GM11168 (cell line): ENCODE data around the gene E2F6.

Source experiments
- in situ Hi-C: fragments of 300-500 bp; cut with MboI; formaldehyde crosslinking; loops from one replicate; pipeline ENCODE4 v1.12.0; 2022; ENCODE audit warnings: low sequenced_read_pairs; ENCODE audit not compliant: unreplicated experiment

Gene E2F6

DNA sequence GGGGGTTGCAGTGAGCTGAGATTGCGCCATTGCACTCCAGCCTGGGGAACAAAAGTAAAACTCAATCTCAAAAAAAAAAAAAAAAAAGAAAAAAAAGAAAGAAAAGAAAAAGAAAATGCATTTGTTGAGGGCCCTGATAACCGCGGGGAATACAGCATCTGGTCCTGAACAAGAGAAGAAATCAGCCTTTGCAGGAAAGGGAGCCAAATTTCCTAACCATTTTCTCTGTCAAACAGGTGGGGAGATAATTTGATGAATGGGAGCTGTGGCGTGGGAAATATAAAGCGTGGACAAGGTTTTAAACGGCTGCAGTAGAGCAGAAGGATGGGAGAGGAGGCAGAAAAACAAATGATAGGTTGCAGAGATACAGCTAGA is 864 bp downstream of the E2F6 start:
- in situ Hi-C loops = no loop called here

GRCh38 chr2:11459816-11460215 is 6.1 kb downstream of the E2F6 start:
- in situ Hi-C loops = no loop called here

GRCh38 chr2:11458753-11459152 is 7.2 kb downstream of the E2F6 start:
- in situ Hi-C loops = no loop called here

DNA sequence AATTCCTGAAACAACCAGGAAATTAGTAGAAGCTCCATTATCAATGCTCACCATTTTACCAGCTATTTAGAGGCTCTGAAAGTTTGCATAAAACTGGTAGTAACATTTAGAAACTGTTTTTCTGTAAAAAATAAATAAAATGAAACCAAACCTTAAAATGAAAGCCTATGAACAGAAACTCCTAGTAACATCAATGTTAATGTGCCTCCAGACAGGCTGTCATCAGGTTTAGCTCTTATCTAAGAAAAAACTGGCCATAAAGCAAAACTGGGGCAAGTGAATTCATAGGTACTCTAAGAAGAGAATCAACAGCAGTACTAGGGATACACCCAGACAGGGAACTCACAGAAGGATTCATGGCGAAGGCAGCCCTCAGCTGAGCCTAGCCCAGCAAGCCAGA is 8.0 kb downstream of the E2F6 start:
- in situ Hi-C loops = no loop called here

- in situ Hi-C loops = no loop called here
Measured at GRCh38 chr2:11456251-11456650, 9.7 kb downstream of the E2F6 start.

DNA sequence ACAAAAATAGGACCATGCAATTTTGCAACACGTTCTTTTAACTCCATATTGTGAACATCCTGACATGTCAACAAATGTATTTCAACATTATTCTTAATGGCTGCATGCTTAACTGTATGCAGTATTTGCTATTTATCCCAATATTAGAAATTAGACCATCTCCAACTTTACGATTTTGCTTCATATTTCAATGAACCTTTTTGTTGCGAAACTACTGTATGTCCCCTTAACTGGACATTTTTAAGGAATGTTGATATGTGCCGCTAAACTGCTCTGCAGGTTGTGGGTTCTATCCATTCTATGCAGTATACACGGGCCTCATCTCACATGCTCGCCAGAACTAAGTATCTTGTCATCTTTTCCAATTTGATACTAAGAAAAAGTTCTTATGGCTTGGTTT is 11.1 kb downstream of the E2F6 start:
- in situ Hi-C loops = no loop called here

- in situ Hi-C loops = no loop called here
Measured at GRCh38 chr2:11450791-11451190, 15.2 kb downstream of the E2F6 start.

GRCh38 chr2:11446733-11447248 is 19.2 kb downstream of the E2F6 start:
- in situ Hi-C loops = no loop called here

- in situ Hi-C loops = no loop called here
Measured at GRCh38 chr2:11444737-11445136, 21.2 kb downstream of the E2F6 start.

DNA sequence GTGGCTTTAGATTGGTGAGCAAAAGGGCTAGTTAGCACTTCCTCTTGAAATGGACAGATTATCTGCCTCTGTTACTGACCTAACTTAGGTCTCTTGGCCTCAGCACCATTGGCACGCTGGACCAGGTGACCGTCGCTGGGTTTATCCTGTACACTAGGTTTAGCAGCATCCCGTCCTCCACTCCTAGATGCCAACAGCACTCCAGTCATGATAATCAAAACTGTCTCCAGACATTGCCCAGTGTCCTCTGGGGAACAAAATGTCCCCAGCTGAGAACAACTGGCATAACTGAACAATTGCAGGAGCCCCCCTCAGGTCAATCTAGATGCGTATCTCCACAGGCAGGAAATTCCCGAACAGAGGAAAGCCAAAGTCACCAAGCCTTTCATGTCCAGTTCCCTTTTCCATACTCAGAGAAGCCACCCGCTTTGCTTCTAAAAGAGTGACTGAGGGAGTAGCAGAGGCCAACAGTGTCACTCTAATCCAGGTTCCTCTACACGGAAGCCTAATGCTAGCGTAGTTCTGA is 27.3 kb downstream of the E2F6 start:
- in situ Hi-C loops = no loop called here

GRCh38 chr2:11437602-11438001 is 28.4 kb downstream of the E2F6 start:
- in situ Hi-C loops = no loop called here

- in situ Hi-C loops = no loop called here
Measured at GRCh38 chr2:11435036-11435435, 30.9 kb downstream of the E2F6 start.

DNA sequence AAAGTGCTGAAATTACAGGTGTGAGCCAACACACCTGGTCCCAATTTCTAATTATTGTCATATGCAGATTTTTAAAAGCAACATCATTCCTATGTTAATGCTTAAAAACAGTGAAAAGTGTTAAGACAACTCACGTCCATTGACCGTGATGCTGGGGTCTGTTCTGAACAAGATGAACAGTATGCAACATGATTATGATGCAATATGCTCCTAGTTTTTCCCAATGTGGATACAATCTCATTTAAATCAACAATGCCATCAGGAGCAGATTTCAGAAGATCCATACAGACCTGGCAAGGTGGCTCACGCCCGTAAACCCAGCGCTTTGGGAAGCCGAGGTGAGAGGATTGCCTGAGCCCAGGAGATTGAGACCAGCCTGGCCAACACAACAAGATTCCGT is 31.5 kb downstream of the E2F6 start:
- in situ Hi-C loops = no loop called here

- in situ Hi-C loops = no loop called here
Measured at GRCh38 chr2:11433822-11434221, 32.1 kb downstream of the E2F6 start.

GRCh38 chr2:11430729-11431128 is 35.2 kb downstream of the E2F6 start:
- in situ Hi-C loops = no loop called here

DNA sequence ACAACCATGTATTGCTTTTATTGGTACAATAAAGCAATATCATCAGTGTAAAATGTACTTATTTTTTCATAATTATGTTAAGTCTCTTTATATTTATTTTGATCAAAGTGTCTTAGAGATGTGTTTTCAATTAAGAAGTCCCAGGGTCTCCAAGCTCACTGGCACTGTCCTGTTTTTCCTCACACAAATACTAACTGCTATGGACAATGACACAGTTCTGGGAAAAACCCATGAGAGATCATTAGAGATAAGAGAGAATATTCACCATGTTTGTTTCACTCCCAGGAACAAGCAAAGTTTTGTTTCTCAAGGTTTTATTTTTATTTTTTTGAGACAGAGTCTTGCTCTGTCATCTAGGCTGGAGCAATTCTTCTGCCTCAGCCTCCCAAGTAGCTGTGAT is 38.7 kb downstream of the E2F6 start:
- in situ Hi-C loops = no loop called here

DNA sequence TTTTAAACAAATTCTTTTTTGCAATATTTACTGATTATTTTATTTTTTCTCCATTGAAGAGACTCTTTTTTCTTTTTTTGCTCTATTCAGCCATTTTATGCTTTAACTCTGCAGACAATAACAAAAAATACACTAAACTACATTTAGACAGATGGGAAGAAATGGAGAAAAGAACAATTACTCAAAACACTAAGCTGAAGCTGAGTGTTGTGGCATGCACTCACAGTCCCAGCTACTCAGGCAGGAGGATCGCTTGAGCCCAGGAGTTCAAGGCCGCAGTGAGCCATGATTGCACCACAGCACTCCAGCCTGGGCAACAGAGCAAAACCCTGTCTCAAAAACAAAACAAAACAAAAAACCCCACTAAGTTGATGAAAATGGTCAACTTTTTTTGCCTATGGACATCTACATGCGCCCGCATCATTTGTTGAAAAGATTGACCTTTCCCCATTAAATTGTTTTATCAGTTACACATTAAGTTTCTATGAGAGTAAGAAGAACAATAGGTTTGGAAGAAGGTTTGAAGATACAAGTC is 43.0 kb downstream of the E2F6 start:
- in situ Hi-C loops = loop anchor here (25.0 kb wide), 2 partner anchors 186 to 286 kb away; a partner anchor contains a TSS

DNA sequence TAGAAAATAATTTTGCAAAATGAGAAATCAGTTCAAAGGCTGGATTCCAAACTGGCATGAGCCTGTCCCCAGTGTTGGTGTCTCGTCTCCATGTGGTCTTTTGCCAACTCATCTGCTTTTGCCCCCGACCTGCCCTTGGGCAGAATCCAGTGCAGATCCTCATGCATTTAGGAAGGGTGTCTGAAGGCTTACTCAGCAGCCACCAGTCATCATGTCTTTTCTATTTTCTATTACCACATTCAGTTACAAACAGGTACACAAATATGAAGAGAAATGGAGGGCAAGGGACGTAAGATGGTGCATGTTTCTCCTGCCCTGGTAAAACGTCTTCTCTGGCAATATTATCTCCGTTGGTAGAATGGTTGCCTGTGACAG is 43.5 kb downstream of the E2F6 start:
- in situ Hi-C loops = loop anchor here (25.0 kb wide), 2 partner anchors 185 to 285 kb away; a partner anchor contains a TSS

DNA sequence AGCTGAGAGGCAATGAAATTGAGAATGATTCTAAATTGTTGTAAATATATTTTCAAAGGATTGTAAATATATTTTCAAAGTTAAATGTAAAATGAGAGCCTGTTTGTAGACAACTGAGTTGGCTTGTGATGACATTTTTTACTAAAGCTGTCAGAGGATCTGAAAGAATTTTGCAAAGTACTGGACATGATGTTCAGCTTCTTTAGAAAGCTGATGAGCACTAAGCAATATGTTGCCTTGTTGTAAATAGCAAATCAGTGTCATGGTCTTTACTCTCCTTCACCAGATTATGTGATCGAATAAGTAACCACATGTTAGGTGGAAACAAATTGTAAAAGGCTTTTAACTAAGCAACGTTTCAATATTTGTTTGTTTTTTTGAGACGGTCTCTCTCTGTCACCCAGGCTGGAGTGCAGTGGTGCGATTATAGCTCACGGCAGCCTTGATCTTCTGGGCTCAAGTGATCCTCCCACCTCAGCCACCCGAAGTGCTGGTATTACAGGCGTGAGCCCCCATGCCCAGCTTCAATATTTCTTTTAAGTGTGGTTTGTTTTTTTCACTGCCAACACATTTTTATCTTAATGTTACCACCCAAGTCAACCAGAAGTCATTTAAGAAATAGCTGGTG is 44.0 kb downstream of the E2F6 start:
- in situ Hi-C loops = loop anchor here (25.0 kb wide), 2 partner anchors 185 to 285 kb away; a partner anchor contains a TSS

GRCh38 chr2:11420671-11421070 is 45.3 kb downstream of the E2F6 start:
- in situ Hi-C loops = loop anchor here (25.0 kb wide), 2 partner anchors 183 to 283 kb away; a partner anchor contains a TSS

DNA sequence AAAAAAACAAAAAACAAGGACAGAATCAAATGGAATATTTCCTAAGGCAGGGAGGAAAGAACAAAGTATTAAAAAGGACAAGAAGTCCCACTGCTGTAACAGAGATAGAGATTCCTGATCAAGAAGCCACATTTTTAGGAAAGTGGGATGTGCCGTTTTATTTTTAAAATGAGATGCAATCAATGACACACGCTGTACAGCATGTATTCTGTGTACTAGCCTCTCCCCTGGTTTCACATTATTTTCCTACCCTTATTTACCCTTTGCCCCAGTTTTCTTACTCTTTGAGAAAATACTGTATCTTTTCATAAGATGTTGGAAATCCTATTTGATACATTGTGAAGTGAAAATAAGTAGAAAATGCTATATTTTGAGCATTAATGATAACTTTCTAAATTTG is 45.8 kb downstream of the E2F6 start:
- in situ Hi-C loops = loop anchor here (25.0 kb wide), 2 partner anchors 183 to 283 kb away; a partner anchor contains a TSS

DNA sequence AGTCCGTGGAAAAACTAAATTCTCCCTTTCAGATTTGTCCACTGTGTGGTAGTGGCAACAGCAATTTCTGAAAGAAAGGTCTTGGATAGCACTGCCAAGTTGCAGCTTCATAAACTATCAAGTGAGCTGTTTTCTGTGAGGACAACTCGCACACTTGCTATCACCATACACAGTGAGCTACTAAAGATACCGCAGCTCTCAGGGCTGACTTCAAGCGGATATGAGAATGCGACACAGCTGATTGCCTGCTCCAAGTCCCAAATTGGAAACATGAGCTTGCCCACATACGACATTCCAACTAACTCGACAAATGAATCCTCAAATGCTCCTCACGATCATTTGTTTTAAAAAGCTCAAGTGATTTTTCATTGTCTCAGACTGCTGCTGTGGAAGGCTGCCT is 46.2 kb downstream of the E2F6 start:
- in situ Hi-C loops = loop anchor here (25.0 kb wide), 2 partner anchors 182 to 282 kb away; a partner anchor contains a TSS
